HepG2 (cell line): ENCODE data around the gene ATP7B. TPM values are rescaled to one million over a fixed set of nuclear protein-coding genes. Genes with fewer than 3 reads are reported as not detected.

ENCODE experiments used
- AHR ChIP-seq: IDR thresholded peaks from 2 replicates; pipeline ENCODE4 v1.6.1; 2018; ENCODE audit warnings: missing genetic modification reagents, missing compliant biosample characterization
- CENPBD1 ChIP-seq: sonication (generic); formaldehyde crosslinking; IDR thresholded peaks from 2 replicates; pipeline ENCODE4 v1.8.0; 2022; ENCODE audit warnings: missing genetic modification reagents, low read depth, mild to moderate bottlenecking, borderline replicate concordance
- E2F2 ChIP-seq: sonication (generic); formaldehyde crosslinking; IDR thresholded peaks from 2 replicates; pipeline ENCODE4 v1.4.0; 2020; ENCODE audit warnings: missing genetic modification reagents, borderline replicate concordance
- HIC2 ChIP-seq: sonication (generic); formaldehyde crosslinking; IDR thresholded peaks from 2 replicates; pipeline ENCODE4 v1.9.0; 2022; ENCODE audit warnings: low read depth, missing genetic modification reagents
- HNRNPH1 ChIP-seq: fragments of 200-400 bp; formaldehyde crosslinking; optimal IDR thresholded peaks from 2 replicates; pipeline ENCODE3; 2017; ENCODE audit warnings: mild to moderate bottlenecking, low read depth, low read length
- KMT2A ChIP-seq: sonication (generic); formaldehyde crosslinking; IDR thresholded peaks from 2 replicates; pipeline ENCODE4 v1.4.0; 2020; ENCODE audit warnings: missing genetic modification reagents
- LCORL ChIP-seq, 2 experiments: fragments of 450-650 bp in 1 of 2; sonication (generic) in 1 of 2; formaldehyde crosslinking in 1 of 2; IDR thresholded peaks; 2 replicates each; pipeline versions ENCODE4 v1.5.0 to v1.6.1; 2017 to 2020; ENCODE audit warnings: antibody characterized with exemption in 1 of 2, missing genetic modification reagents in 1 of 2
- NFKB2 ChIP-seq: sonication (generic); formaldehyde crosslinking; IDR thresholded peaks from 2 replicates; pipeline ENCODE4 v1.4.0; 2020; ENCODE audit warnings: missing genetic modification reagents, borderline replicate concordance
- RBAK ChIP-seq: sonication (generic); formaldehyde crosslinking; IDR thresholded peaks from 2 replicates; pipeline ENCODE4 v1.5.1; 2020; ENCODE audit warnings: mild to moderate bottlenecking, missing genetic modification reagents
- RFX3 ChIP-seq: IDR thresholded peaks from 2 replicates; pipeline ENCODE4 v1.6.1; 2016; ENCODE audit warnings: missing biosample characterization, missing genetic modification reagents
- RXRB ChIP-seq: IDR thresholded peaks from 2 replicates; pipeline ENCODE4 v1.6.1; 2016; ENCODE audit warnings: borderline replicate concordance, missing genetic modification reagents, missing compliant biosample characterization
- TBL1XR1 ChIP-seq: fragments of 150-350 bp; IDR thresholded peaks from 2 replicates; pipeline ENCODE4 v1.6.1; 2014; ENCODE audit warnings: borderline replicate concordance, low read length; ENCODE audit not compliant: partially characterized antibody
- ZKSCAN8 ChIP-seq: IDR thresholded peaks from 2 replicates; pipeline ENCODE4 v1.6.1; 2016; ENCODE audit warnings: borderline replicate concordance, missing genetic modification reagents, missing compliant biosample characterization
- ZMYM2 ChIP-seq: sonication (generic); formaldehyde crosslinking; IDR thresholded peaks from 2 replicates; pipeline ENCODE4 v1.8.0; 2022; ENCODE audit warnings: mild to moderate bottlenecking, missing genetic modification reagents
- ZNF280D ChIP-seq: sonication (generic); formaldehyde crosslinking; IDR thresholded peaks from 2 replicates; pipeline ENCODE4 v1.5.1; 2020; ENCODE audit warnings: mild to moderate bottlenecking, missing genetic modification reagents
- ZNF343 ChIP-seq: sonication (generic); formaldehyde crosslinking; IDR thresholded peaks from 2 replicates; pipeline ENCODE4 v1.4.0; 2020; ENCODE audit warnings: mild to moderate bottlenecking, missing genetic modification reagents
- ZNF598 ChIP-seq: sonication (generic); formaldehyde crosslinking; IDR thresholded peaks from 2 replicates; pipeline ENCODE4 v1.5.1; 2020; ENCODE audit warnings: mild to moderate bottlenecking, missing genetic modification reagents, borderline replicate concordance
- ZNF660 ChIP-seq: sonication (generic); formaldehyde crosslinking; IDR thresholded peaks from 2 replicates; pipeline ENCODE4 v1.5.1; 2020; ENCODE audit warnings: mild to moderate bottlenecking, low read depth, missing genetic modification reagents, borderline replicate concordance
- ZNF672 ChIP-seq: sonication (generic); formaldehyde crosslinking; IDR thresholded peaks from 2 replicates; pipeline ENCODE4 v1.8.1; 2022; ENCODE audit warnings: missing genetic modification reagents
- ZNF776 ChIP-seq: sonication (generic); formaldehyde crosslinking; IDR thresholded peaks from 2 replicates; pipeline ENCODE4 v1.4.0; 2020; ENCODE audit warnings: mild to moderate bottlenecking, missing genetic modification reagents
- ZNF792 ChIP-seq: IDR thresholded peaks from 2 replicates; pipeline ENCODE4 v1.6.1; 2016
- polyA plus RNA-seq, 8 experiments: library from polyadenylated mRNA; depleted of rRNA in 3 of 8; stranded (reverse) in 7 of 8; unstranded in 1 of 8; fragments of >200 nt; fragmentation: Illumina TruSeq in 4 of 8; extraction: Trizol in 4 of 8; gene quantifications; 2 replicates each; pipeline versions ENCODE4 v1.2.1 to v1.2.3, GENCODE V29; 2011 to 2016; ENCODE audit warnings: low read depth in 4 of 8, missing spikeins in 1 of 8, mixed read lengths in 1 of 8; ENCODE audit not compliant: insufficient read depth in 1 of 8
- total RNA-seq, 5 experiments: library from RNA; depleted of rRNA; stranded (reverse); fragments of >200 nt; fragmentation: Illumina TruSeq; extraction: Trizol; gene quantifications; 2 replicates each; pipeline ENCODE4 v1.2.3, GENCODE V29; 2016; ENCODE audit warnings: low read depth in 1 of 5
- TF ChIP-seq, protein P1 (sequence below): sonication (generic); formaldehyde crosslinking; IDR thresholded peaks from 2 replicates; pipeline ENCODE4 v1.8.0; 2022; ENCODE audit warnings: missing genetic modification reagents, mild to moderate bottlenecking, borderline replicate concordance

Gene ATP7B
- total and polyA plus RNA-seq, 2 of the 13 experiments (the other 11 are each of a cell fraction or from before 2014, with no cell fraction given): 31.8 to 57.4 TPM

DNA sequence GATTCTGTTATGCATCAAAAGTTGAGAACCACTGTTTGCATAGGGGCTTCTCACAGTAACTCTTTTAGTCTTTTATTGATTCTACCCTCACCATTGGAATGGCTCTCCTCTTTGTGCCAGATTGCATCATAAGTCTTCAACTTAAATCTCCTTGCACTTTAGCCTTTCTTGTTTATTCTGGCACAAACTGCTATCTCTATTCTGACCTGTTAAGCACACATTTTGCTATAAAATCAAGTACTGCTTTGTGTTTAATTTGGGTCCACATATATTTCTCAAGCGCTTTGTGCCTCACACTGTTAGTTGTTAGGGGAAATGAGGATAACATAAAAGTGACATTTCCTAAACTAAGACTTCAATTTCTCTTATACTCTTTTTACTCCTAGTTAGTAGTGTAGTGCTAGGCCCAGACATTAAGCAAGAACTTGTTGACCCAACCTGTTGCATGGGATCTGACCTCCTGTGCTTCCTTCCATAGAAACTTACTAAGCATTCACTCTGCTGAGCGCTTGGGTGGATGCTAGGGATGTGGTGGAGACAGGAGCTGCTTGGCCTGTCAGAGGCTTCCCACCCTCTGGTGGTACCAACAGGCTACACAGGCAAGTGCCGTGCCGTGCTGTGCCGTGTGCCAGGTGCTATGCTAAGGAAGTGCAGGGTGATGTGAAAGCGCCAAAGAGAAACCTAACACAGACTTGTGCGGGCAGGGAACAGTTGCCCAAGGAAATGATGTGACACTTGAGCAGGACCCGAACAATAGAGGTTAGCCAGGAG, 14.4 kb upstream of the ATP7B start (continued):
- no peak for TF ChIP-seq RBAK (CRISPR knock-in tag)
- peak; percentile 50; the same call in 1 of the 2 replicates for TF ChIP-seq HIC2 (CRISPR knock-in tag)
- peak; percentile 77 for TF ChIP-seq LCORL (IDR thresholded peaks at IDR 0.05)
- TF ChIP-seq LCORL (CRISPR knock-in tag; IDR thresholded peaks at IDR 0.05): peak; percentile 88
- TF ChIP-seq KMT2A: no peak
- TF ChIP-seq AHR (CRISPR knock-in tag): peak; percentile 57; the same call in 1 of the 2 replicates
- TF ChIP-seq TBL1XR1: peak; percentile 15
- TF ChIP-seq, protein P1, sequence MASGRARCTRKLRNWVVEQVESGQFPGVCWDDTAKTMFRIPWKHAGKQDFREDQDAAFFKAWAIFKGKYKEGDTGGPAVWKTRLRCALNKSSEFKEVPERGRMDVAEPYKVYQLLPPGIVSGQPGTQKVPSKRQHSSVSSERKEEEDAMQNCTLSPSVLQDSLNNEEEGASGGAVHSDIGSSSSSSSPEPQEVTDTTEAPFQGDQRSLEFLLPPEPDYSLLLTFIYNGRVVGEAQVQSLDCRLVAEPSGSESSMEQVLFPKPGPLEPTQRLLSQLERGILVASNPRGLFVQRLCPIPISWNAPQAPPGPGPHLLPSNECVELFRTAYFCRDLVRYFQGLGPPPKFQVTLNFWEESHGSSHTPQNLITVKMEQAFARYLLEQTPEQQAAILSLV: peak; percentile 75; the same call in 1 of the 2 replicates
- TF ChIP-seq ZNF280D (CRISPR knock-in tag): peak; percentile 74
- TF ChIP-seq CENPBD1: no peak
- TF ChIP-seq NFKB2 (CRISPR knock-in tag): 0 out of 2 replicates have a peak, but pooled peaks have one; percentile 22
- TF ChIP-seq ZNF660 (CRISPR knock-in tag): no peak
- peak; percentile 87 for TF ChIP-seq RXRB (CRISPR knock-in tag)
- TF ChIP-seq ZNF672 (CRISPR knock-in tag): no peak
- TF ChIP-seq ZKSCAN8: peak; percentile 85
- TF ChIP-seq ZNF598 (CRISPR knock-in tag): no peak
- TF ChIP-seq RFX3: no peak
- TF ChIP-seq ZNF792 (CRISPR knock-in tag): peak; percentile 99
- no peak for TF ChIP-seq HNRNPH1
- TF ChIP-seq ZNF343 (CRISPR knock-in tag): no peak
- no peak for TF ChIP-seq ZMYM2 (CRISPR knock-in tag)
- TF ChIP-seq E2F2 (CRISPR knock-in tag): no peak
- no peak for TF ChIP-seq ZNF776 (CRISPR knock-in tag)
